GM15510 (cell line): Measurements from ENCODE around the gene GMPPA.

ENCODE experiments used
- POLR2A ChIP-seq: IDR thresholded peaks from 3 replicates; pipeline ENCODE4 v1.6.1; 2011; ENCODE audit warnings: borderline replicate concordance; ENCODE audit not compliant: insufficient read length; ENCODE audit errors: extremely low read depth

Gene GMPPA

GRCh38 chr2:219506153-219506801 lies 7.6 kb downstream of the GMPPA start:
- TF ChIP-seq POLR2A: no peak

GRCh38 chr2:219506802-219507526 lies 8.3 kb downstream of the GMPPA start:
- TF ChIP-seq POLR2A: no peak

DNA sequence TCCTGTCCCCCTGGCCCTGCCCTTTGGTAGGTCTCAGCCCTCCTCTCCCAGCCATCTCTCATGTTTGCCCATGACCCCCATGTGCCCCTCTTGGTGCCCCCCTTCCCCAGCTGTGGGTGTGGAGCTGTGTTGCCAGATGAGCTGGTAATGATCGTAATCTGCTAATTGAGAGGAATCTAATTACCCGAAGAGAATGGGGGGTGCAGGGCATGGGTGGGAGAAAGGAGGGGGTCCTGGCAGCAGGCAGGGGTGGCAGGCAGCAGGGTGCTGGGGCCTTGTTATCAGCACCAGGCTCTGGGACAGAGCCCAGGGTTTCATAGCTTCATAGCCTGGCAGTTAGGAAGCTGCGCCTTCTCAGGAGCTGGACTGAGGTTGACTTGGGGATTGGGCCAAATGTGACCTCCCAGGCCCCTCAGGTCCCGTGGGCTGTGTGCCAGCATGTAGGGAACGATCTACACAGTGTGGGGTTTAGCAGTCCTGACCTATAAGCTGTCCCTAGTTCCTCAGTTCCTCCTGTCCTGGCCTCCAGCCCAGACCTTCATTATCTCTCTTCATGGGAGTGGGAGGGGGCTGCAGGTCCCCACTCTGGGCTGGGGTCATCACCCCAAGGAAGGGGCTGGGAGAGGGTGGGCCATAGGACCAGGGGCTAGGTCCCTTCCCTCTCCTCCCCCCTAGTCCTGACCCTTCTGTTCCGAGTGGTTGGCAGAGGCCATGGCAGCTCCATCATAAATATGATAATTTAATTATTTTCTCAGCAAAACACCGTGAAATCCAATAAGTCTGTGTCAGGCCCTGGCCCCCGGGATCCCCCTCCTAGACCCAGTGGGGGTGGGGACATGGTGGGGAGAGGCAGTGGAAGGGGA lies 9.1 kb downstream of the GMPPA start:
- no peak for TF ChIP-seq POLR2A

DNA sequence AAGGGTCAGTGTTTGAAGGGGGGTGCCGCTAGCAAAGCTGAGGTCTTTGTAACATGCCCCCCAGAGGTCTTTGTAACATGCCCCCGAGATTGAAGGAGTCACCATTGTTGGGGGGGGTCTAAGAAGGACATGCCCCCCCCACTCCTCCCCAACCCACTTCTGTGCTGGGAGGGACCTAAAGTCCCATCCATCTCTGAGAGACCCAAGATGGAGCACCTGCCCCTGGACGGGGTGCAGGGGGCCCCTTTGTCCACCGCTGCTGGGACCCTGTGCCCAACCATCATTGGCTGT lies 9.7 kb downstream of the GMPPA start:
- no peak for TF ChIP-seq POLR2A

- no peak for TF ChIP-seq POLR2A
These were observed 10.5 kb downstream of the GMPPA start for GRCh38 chr2:219508971-219509779.

DNA sequence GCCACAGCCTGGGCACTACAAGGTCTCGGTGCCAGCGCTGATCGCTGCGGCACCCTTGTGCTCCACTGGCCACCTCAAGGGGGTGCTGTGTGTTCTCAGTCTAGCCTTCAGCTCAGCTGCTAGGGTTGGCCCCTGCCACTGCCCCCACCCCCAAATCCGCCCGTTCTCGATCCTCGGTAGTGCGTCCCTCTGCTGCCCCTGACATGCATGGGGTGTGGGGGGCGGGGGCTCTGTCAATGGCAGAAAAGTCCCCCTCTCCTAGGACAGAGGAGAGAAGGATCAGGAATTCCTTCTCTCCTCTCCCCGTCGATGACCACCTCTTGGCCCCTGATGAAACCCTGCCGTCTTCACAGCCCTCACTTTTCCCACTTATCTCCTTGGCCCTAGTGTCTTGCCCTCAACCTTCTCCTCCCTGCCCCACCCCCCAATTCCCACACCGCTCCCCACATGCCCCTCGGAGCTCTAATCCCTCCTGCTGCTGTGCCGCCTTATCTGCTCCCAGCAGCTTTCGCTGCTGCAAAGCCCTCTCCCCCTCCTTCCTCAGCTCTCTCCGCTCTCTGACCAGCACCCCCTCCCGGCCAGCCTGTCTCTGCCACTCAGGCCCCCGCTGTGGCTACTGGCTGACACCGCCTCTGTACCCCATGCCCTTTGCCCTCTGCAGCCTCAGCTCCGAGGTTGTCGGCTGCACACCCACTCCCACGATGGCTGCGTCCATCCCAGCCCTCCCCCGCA lies 11.3 kb downstream of the GMPPA start:
- no peak for TF ChIP-seq POLR2A

DNA sequence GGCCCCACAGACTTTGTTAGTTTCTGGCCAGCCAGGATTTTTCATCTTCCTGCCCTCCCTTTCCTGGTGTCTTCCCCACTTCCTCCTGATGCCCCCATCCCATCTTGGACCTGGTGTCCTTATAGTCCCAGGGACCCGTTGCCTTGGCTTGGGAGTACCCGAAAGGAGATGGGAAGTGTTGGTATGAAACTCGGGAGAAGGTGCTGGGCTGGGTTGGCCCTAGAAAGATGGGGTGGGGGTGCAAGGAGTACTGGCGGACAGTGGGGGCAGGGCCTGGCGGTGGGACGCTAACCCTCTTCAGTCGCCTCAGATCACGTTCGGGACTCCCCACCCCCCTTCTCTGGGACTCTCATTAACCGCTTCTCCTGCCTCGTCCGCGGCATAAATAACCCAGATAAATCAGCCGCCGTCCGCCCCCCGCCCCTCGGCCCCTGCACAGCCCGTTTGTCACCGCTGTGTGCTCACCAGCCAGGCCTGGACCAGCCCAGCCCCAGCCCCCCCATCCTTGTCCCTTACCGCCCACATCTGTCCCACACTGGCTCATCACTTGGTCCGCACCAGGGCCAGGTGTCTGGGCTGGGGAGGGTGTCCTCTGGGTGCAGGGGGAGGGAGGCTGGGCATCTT lies 11.9 kb downstream of the GMPPA start:
- no peak for TF ChIP-seq POLR2A

- no peak for TF ChIP-seq POLR2A
These were observed 13.0 kb downstream of the GMPPA start for GRCh38 chr2:219511547-219512325.

DNA sequence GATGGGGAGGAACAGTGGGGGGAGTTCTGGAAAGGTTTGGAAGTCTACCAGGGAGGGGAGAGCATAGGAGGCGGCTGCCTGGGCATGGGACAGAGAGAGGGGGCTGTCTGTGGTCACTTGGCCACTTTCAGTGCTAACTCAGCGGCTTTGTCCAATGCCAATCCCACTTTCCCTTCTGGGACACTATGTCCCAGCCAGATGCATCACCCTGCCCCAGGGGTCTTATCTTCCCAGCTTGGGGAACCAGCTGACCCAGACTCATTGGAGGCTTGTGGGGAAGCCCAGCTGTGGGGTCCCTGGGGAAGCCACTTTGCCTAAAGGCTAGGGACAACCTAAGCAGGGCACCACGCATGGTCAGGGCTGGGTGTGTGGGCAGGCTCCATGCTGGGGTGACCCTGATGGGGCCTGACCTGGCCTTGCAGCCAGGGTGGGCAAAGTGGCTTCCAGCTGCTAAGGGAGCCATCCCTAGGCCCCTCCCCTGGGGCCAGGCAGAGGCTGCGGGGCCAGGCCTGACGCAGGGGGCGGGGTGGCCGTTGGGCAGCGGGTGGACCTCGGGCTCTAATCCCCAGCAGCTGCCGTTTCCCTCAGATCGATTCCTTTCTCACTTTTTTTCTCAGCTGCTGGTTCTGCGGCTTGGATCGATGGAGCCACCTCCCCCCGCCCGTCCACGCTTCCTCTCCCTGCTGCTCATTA lies 14.0 kb downstream of the GMPPA start:
- TF ChIP-seq POLR2A: no peak

DNA sequence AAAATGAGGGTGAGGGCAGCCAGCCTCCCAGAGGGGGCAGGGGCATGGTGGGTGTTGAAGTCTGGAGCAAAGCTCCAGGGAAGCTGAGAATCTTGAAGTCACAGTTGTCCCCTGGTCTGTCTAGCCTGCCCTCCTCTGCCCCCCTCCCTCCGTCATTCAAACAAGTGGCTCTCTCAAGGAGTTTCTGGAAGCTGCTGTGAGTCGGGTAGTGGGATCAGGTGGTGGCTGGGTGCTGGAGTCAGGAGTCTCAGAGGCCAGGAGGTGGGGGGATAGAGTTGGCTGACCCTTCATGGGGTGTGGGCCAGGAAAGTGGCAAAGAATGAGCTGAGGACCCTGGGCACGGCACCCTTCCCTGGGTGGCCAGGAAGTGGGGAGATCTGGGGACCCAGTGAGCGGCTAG lies 15.1 kb downstream of the GMPPA start:
- TF ChIP-seq POLR2A: no peak

- TF ChIP-seq POLR2A: no peak
These were observed 15.6 kb downstream of the GMPPA start, which contains the start of gene ASIC4 for GRCh38 chr2:219514196-219514761. Gene ASIC4, plus strand, starts transcription at chr2:219514482. Its CDS starts 243 bp downstream, at chr2:219514725.

DNA sequence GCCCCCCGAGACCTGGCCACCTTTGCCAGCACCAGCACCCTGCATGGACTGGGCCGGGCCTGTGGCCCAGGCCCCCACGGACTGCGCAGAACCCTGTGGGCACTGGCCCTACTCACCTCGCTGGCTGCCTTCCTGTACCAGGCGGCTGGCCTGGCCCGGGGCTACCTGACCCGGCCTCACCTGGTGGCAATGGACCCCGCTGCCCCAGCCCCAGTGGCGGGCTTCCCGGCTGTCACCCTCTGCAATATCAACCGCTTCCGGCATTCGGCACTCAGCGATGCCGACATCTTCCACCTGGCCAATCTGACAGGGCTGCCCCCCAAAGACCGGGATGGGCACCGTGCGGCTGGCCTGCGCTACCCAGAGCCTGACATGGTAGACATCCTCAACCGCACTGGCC lies 16.1 kb downstream of the GMPPA start:
- TF ChIP-seq POLR2A: no peak
